ENCODE measurements around the gene TMBIM6. TPM values are rescaled to one million over a fixed set of nuclear protein-coding genes. Genes with fewer than 3 reads are reported as not detected.
"Not testable (repeated sequence)": the region's sequence is repeated elsewhere in the genome, so short reads cannot be mapped to it uniquely, and the experiment has no call there.

Gene TMBIM6
- polyA plus RNA-seq, 12 donors: 244 to 709 (median 288) TPM

DNA sequence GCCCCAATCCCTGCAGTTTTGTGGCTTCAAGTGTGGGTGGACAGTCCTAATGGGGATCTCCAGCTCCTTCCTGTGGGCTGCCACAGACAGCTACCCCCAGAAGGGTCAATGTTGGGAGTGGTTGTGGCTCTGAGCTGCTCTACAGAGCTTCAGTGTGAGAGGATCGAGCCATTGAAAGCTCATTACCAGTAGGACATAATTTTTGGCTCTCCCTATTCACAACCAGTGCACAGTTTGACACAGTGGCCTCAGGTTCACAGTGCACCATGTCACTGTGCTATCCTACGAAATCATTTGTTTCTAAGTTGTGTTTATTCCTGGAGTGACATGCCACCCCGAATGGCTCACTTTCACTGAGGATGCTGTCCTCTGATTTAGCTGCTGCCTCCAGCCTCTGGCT, 22.8 kb downstream of the TMBIM6 start:
- no peak for DNase-seq

DNA sequence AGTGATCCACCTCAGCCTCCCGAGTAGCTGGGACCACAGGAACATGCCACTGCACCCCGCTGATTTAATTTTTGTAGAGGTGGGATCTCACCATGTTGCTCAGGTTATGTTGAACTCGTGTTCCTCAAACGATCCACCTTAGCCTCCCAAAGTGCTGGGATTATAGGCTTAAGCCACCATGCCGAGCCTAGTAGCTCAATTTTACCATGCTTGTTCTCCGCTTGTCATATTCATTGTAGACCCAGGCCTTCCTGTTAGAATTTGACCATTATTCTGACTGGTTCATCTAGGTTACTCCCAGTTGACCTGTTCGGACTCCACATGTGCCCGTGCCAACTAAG, 24.7 kb downstream of the TMBIM6 start:
- DNase-seq: no peak

DNA sequence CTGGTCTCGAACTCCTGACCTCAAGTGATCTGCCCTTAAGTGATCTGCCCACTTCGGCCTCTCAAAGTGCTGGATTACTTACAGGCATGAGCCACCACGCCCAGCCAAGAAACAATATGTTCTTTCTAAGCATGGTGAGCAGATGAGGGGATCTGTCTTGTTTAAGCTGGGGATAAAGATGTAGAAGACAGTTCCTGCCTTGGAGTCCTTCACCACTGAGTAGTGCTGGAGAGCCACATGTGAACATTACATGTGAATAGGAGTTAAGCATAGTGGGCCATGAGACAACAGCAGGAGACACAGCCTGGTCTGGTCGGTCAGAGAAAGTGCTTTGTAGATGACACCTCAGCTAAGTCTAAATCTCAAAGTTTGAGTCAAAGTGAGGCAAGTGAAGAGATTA, 26.0 kb downstream of the TMBIM6 start:
- no peak for DNase-seq

DNA sequence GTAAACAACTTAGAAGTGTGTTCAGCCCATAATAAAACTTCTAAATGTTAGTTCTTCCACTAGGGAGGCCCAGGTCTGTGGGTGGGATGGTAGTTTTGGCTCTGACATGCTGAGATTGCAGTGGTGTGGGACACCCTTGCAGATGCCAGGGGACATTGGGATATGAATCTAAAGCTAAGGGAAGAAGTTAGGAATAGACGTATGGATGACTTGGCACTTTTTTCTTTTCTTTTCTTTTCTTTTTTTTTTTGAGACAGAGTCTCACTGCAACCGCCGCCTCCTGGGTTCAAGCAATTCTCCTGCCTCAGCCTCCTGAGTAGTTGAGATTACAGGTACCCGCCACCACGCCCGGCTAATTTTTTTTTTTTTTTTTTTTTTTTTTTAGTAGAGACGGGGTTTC, 31.7 kb downstream of the TMBIM6 start:
- DNase-seq: not testable (repeated sequence)

DNA sequence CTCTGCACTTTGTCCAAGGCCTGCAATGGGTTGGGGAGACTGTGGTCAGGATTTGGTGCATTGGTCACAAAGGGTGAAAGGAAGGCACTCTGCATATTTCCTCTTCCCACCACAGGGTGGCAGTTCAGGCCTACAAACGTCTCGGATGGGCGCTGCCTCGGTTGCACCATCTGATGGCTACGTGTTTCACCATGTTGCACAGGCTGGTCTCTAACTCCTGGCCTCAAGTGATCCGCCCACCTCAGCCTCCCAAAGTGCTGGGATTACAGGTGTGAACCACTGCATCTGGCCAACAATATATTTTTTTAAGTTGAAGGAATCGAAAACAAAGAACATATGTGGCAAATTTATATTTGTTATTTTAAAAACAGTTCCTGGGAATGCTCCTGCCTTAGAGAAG, 35.1 kb downstream of the TMBIM6 start:
- peak; percentile 69 for DNase-seq

DNA sequence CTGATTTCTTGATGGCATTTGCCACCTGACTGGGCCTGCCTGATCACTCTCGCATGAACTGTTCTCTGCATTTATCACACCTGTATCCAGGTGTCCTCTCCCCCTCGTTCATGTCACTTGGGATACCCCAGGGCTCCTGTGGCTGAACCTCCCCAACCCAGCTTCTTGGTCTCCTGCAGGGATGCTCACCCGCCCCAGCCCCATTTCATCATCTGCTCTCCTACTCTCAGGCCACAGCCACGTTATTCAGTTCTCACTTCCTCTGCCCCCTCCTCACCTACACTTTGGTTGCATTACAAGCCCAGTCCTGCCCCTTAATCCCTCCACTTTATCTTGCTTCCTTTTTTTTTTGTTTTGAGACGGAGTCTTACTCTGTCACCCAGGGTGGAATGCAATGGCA, 35.5 kb downstream of the TMBIM6 start:
- DNase-seq: no peak

DNA sequence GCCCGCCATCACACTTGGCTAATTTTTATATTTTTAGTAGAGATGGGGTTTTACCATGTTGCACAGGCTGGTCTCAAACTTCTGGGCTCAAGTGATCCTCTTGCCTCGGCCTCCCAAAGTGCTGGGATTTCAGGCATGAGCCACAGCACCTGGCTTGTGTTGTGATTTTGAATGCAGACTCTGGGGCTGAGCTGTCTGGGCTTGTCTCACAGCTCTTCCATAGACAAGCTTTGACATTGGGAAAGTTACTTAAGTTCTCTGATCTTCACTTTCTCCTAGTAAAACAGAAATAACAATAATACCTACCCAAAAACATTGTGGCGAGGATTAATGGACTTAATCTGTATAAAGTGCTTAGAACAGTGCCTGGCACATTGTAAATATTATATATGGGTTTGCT, 36.0 kb downstream of the TMBIM6 start:
- DNase-seq: no peak

DNA sequence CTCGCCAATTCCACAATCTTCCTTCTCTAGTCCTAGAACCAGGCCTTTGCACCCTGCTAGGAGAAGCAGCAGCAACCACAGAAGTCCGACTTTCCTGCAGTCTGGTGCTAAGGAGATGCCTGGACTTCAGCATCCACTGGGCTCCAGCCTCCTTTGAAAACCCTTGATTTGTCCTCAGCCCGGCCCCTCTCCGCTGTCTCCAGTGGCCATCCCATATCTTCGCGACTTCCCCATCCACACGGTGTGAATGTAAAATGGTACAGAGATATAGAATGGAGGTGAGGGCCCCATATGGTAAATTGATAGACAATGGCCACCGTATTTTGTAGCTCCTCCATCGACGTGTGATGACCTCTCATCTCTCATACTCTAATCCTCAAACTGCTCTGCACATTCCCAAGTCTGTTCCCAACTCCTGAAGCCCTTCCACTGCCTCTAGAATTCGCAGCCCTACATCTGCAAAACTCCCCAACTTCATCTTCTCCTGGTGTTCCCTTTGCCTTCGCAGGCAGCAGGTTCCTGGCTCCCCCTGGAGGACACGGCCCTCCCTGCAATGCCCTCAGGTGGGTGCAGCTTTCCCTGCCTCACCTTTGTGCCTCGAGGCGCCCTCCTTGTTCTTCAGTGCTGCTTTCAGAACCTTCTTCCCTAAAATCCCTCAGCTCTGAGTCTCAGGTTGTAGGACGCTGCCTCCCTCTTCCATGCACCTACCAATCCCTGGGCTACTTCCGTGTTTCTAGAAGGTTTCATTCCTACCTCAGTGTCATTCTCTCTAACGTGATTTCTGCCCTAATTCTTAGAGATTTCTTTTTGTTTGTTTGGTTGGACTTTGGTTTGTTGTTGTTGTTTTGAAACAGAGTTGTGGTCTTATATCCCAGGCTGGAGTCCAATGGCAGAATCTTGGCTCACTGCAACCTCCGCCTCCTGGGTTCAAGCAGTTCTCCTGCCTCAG, 36.7 kb downstream of the TMBIM6 start:
- DNase-seq: no peak

DNA sequence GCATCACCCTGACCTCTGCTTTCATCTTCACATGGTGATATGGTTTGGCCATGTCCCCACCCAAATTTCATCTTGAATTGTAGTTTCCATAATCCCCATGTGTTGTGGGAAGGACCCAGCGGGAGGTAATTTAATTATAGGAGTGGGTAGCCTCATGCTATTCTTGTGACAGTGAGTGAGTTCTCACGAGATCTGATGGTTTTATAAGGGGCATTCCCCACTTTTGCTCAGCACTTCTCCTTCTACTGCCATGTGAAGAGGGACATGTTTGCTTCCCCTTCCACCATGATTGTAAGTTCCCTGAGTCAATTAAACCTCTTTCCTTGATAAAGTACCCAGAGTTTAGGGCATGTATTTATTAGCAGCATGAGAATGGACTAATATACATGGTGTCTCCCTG, 38.2 kb downstream of the TMBIM6 start:
- DNase-seq: no peak

DNA sequence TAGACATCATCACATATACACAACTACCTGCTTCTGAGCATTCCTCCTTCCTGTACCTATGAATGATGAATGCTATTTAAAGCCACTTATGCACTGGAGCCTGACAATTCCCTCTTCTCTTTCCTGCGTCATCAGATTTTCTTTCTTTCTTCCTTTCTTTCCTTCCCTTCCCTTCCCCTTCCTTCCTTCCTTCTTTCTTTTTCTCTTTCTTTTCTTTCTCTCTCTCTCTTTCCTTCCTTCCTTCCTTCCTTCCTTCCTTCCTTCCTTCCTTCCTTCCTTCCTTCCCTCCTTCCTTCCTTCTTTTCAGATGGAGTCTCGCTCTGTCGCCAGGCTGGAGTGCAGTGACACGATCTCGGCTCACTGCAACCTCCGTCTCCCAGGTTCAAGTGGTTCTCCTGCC, 39.6 kb downstream of the TMBIM6 start:
- not testable (repeated sequence) for DNase-seq

DNA sequence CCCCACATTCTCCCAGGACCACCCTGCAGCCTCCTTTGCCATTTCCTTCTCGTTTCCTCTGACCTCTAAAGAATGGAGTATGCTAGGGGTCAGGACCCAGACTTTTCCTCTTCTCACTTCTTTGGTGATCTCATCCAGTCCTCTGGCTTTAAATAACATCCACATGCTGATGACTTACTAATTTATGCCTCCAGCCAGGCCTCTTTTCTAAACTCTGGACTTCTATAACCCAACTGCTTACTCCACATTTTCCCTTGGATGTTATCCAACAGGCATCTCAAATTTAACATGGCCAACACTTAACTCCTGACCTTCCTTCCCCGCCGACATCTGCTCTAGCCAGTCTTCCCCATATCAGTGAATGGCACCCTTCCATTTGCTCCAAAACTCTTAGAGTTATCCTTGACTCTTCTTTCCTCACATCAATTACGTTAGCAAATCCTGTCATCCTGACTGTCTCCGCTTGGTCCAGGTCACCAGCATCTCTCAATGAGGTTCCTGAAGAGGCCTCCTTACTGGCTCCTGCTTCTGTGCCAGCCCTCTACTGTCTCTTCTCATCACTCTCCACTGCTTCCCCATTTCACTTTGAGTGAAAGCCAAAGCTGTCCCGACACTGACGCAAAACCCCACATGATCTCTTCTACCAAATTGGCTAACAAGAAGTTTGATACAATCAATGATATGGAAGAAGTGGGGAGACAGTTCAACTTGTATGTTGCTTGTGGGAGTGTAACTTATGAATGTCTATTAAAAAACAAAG, 42.7 kb downstream of the TMBIM6 start:
- DNase-seq: peak; percentile 69

DNA sequence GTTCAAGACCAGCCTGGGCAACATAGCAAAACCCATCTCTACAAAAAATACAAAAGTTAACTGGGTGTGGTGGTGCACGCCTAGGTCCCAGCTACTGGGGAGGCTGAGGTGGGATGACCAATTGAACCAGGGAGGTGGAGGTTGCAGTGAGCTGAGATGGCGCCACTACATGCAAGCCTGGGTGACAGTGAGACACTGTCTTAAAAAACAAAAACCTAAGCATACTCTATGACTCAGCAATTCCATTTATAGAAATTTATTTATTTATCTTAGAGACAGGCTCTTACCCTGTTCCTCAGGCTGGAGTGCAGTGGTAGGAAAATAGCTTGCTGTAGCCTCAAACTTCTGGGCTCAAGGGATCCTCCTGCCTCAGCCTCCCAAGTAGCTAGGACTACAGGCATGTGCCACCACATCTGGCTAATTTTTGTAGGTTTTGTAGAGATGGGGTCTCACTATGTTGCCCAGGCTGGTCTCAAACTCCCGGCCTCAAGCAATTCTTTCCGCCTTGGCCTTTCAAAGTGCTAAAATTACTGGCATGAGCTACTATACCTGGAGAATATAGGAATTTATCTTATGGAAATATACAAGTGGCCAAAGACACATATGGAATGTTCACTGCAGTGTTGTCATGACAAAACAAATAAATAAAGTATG, 43.5 kb downstream of the TMBIM6 start:
- no peak for DNase-seq

DNA sequence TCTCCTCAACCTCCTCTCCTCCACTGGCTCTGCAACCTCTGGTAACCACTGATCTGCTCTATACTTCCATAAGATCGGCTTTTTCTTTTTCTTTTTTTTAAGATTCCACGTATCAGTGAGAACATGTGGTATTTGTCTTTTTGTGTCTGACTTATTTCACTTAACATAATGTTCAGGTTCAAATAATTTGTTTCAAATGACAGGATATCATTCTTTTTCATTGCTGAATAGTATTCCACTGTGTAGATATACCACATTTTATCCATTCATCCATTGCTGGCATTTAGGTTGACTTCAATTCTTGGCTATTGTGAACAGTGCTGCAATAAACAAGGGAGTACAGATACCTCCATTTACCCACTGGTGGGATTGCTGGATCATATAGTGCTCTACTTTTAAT, 46.3 kb downstream of the TMBIM6 start:
- DNase-seq: no peak

DNA sequence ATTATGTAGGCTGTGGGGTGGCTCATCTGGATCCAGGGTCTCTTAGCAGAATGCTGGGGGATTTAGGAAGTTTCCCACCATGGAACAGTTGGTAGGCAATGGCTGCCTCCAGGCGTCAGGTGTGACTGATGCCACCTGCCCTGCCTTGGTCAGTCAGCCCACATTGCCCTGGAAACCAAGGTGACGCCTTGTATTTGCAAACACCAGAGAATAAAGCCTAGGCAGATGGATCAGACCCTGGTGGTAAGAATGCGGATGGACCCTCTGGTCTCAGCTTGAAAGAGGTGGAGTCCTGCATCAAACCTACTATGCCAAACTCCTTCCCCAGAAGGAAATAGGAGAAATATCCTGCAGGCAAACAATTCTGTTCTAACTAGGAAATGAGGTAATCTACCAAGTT, 48.6 kb downstream of the TMBIM6 start:
- DNase-seq: no peak

DNA sequence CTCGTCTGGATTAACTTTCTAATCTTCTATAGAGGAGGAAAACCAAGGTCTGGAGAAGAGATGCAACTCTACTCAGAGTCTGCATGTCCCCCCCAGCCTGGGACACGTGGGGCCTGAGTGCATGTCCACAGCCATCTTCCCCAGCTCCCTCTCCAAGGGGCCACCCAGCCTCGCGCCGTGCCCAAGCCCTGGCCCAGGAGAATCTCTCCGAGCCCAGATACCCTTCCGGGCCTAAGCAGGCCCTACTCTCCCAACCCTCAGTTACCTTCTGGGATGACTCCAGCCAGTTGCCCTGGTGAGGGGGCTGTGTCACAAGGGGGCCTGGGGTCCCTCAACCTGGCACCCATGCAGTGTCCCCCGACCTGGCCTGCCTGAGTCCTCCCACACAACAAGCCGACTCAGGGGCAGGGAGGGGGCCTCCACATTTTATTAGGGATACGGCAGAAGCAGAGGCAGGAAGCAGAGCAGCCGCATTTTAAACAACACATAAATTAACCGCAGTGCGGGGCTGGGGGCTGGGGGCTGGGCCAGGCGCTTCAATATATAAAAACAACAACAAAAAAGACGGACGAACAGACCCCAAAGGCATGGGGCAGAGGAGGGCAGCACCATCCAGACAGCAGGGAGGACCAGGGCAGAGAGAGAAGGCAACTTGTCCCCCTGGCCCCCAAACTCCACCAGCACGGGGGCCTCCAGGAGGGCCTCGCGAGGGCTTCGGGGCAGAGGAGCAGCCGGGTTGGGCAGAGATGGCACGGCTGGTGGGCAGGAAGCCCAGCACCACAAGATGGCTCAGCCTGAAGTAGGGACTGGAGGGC, 49.6 kb downstream of the TMBIM6 start:
- no peak for DNase-seq

DNA sequence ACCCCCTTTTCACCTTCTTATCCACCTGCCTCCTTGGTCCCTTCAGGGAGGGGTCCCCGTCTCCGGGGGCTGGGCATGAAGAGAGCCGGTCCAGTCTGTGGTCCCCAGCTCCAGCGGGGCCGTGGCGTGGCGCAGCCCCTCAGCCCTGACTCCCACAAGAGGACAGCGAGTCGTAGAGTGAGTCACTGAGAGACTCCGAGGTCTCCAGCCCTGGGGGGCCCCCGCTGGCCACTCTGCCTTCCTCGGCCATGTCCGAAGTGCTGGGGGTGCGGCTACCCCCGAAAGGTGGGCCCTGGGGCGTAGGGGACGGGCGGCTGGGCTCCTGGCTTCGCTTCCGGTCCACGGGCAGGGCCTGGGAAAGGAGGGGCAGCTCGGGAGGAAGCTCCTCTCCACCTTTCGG, 50.3 kb downstream of the TMBIM6 start:
- no peak for DNase-seq

DNA sequence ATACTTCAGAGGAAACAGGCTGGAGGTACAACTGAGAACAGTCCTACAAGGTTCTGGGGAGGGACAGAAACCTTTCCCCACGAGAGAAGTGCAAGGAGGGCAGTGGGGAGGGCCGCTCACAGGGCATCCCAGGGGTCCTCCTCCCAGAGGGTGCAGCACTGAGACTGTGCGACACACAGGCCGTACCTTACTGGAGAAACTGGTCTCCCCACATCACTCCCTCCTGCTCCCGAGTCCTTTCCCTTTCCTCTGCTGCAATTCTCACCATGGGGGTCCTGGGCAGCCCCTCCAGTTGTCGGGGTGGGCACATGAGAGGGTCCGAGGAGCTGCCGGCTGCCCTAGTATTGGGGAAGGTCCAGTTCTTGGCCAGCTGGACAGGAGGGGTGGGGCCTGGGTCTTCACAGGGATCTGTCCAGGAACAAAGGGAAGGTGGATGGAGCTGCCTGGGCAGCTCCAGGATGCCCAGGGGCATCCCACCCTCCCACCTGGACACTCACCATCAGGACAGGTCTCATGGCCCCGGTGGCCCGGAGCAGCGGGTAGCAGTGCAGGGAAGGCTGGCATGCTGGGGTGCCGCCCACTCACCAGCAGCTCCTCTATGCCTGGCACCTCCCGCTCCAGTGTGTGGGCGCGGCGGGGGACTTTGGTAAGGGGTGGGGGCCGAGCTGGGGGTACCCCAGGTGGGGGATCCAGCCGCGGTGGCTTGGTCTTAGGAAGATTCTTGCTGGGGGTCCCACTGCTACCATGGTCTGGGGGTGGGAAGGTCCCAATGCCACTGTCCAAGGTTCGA, 51.0 kb downstream of the TMBIM6 start:
- DNase-seq: no peak

DNA sequence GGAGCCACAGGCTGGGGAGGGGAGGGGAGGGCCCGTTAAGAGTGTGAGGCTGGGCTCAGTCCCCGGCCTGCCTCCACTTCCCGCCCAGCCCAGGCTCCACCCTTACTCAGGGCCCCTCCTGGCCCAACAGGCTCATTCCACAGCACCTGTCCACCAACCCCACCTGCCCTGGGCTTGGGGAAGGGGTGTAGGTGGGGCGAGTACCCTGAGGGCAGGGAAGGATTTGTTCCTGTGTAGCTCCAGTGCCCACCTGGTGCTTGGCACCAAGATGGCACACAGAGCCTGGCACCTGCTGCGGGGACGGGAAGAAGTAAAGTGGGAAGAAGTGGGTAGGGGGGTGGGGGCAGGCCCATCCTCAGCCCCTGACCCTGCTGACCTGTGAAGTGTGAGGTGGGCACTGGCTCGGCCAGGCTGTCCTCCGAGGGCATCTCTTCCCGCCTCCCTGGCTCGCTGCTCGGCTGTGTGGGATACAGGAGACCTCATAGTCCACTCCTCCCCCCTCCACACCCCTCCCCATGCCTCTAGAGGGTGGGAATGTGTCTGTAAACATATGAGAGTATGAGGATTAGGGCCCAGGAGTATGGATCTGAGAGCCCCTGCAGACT, 51.7 kb downstream of the TMBIM6 start:
- DNase-seq: no peak

DNA sequence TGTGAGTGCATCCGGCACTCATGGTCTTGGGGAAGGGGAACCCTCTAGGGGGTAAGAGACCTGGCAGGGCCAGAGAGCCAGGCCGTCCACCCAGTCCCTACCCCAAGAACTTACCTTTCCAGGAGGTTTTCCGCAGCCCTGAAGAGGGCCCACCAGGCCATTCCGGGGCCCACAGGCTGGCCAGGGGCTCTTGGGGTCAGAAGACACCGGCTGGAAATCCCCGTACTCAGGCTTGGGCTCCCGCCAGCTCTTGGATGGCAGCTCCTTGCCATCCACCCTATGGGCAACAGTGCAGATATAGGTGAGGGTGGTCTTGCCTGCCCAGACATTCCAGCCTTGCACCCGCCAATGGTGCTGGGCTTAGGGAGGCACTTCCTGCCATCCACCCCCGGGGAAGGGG, 52.3 kb downstream of the TMBIM6 start:
- DNase-seq: no peak

DNA sequence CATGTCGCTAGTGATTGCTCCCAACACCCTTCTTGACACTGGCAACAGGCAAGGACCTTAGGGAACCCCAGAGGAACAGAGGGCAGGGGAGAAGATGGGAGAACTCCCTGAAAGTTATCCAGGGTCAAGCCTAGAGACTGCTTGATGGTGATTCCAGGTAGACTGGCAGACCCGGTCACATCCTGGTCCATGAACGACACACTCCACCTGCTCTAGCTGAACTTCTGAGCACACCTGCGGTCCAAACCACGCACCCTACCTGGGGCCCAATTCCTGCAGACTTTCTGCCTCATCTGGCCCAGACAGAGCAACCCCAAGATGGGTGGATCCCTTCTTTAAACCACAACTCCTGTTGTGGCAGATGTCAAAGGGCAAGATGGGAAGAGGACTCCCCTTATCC, 52.7 kb downstream of the TMBIM6 start:
- DNase-seq: no peak
